GM21786 (cell line): Measurements from ENCODE around the gene PTCH2.

ENCODE experiments used
- ATAC-seq: cut with Tn5 transposase; IDR thresholded peaks from one replicate; pipeline ENCODE4 v1.9.1; 2021; ENCODE audit not compliant: unreplicated experiment

PTCH2 gene

GRCh38 chr1:44842862-44843655, at the start of gene PTCH2:
Gene PTCH2 (minus strand): TSS chr1:44843253. CDS start chr1:44842932, 321 bp downstream.
- no peak for ATAC-seq

- ATAC-seq: no peak
These were observed 47.0 kb upstream of the PTCH2 start for GRCh38 chr1:44890007-44890406.

- no peak for ATAC-seq
These were observed 42.4 kb upstream of the PTCH2 start for GRCh38 chr1:44885406-44885805.

- no peak for ATAC-seq
These were observed 41.7 kb upstream of the PTCH2 start for GRCh38 chr1:44884746-44885145.

- no peak for ATAC-seq
These were observed 38.1 kb upstream of the PTCH2 start for GRCh38 chr1:44881011-44881632.

- ATAC-seq: no peak
These were observed 31.1 kb upstream of the PTCH2 start for GRCh38 chr1:44874155-44874554.

- ATAC-seq: no peak
These were observed 27.0 kb upstream of the PTCH2 start for GRCh38 chr1:44870096-44870495.

- no peak for ATAC-seq
These were observed 24.7 kb upstream of the PTCH2 start for GRCh38 chr1:44867801-44868200.

- ATAC-seq: no peak
These were observed 19.9 kb upstream of the PTCH2 start for GRCh38 chr1:44862829-44863401.

GRCh38 chr1:44860891-44861425, 17.9 kb upstream of the PTCH2 start:
- ATAC-seq: no peak

GRCh38 chr1:44860331-44860730, 17.3 kb upstream of the PTCH2 start:
- no peak for ATAC-seq

GRCh38 chr1:44857446-44857845, 14.4 kb upstream of the PTCH2 start:
- ATAC-seq: no peak

GRCh38 chr1:44855742-44856141, 12.7 kb upstream of the PTCH2 start:
- ATAC-seq: no peak

GRCh38 chr1:44854970-44855369, 11.9 kb upstream of the PTCH2 start:
- no peak for ATAC-seq

GRCh38 chr1:44853201-44853600, 10.1 kb upstream of the PTCH2 start:
- no peak for ATAC-seq

GRCh38 chr1:44851308-44851707, 8.3 kb upstream of the PTCH2 start:
- no peak for ATAC-seq

- no peak for ATAC-seq
These were observed 6.6 kb upstream of the PTCH2 start for GRCh38 chr1:44849575-44850132.

GRCh38 chr1:44848456-44849181, 5.6 kb upstream of the PTCH2 start:
- ATAC-seq: no peak

GRCh38 chr1:44847845-44848244, 4.8 kb upstream of the PTCH2 start:
- no peak for ATAC-seq

GRCh38 chr1:44846985-44847384, 3.9 kb upstream of the PTCH2 start:
- ATAC-seq: no peak

- no peak for ATAC-seq
These were observed 579 bp downstream of the PTCH2 start for GRCh38 chr1:44842486-44842861.
